Measurements from ENCODE around the gene TRAPPC3L. TPM values are rescaled to one million over a fixed set of nuclear protein-coding genes. Genes with fewer than 3 reads are reported as not detected.

Gene TRAPPC3L
- total RNA-seq, 1 experiment from 2014 or later, result not detected

DNA sequence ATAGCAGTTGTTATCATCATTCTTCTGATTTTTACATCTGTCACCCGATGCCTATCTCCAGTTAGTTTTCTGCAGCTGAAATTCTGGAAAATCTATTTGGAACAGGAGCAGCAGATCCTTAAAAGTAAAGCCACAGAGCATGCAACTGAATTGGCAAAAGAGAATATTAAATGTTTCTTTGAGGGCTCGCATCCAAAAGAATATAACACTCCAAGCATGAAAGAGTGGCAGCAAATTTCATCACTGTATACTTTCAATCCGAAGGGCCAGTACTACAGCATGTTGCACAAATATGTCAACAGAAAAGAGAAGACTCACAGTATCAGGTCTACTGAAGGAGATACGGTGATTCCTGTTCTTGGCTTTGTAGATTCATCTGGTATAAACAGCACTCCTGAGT lies 82.2 kb downstream of the TRAPPC3L start:
- Histone ChIP-seq H3K36me3 (no peaks in the 10 kb centered on the region), H3K9me3 (replicated peaks) (peaks cover 8% of the 10 kb centered on the region), H3K27me3 (replicated peaks) (peaks cover 52% of the 10 kb centered on the region), H3K27ac (no peak overlapping the region), H3K4me1 (replicated peaks) (peaks cover 7% of the 10 kb centered on the region), H3K4me3 (no peak overlapping the region)
- no peak for DNase-seq (ENCODE audit: low read depth in 1 of 2, low spot score in 2 of 2)

DNA sequence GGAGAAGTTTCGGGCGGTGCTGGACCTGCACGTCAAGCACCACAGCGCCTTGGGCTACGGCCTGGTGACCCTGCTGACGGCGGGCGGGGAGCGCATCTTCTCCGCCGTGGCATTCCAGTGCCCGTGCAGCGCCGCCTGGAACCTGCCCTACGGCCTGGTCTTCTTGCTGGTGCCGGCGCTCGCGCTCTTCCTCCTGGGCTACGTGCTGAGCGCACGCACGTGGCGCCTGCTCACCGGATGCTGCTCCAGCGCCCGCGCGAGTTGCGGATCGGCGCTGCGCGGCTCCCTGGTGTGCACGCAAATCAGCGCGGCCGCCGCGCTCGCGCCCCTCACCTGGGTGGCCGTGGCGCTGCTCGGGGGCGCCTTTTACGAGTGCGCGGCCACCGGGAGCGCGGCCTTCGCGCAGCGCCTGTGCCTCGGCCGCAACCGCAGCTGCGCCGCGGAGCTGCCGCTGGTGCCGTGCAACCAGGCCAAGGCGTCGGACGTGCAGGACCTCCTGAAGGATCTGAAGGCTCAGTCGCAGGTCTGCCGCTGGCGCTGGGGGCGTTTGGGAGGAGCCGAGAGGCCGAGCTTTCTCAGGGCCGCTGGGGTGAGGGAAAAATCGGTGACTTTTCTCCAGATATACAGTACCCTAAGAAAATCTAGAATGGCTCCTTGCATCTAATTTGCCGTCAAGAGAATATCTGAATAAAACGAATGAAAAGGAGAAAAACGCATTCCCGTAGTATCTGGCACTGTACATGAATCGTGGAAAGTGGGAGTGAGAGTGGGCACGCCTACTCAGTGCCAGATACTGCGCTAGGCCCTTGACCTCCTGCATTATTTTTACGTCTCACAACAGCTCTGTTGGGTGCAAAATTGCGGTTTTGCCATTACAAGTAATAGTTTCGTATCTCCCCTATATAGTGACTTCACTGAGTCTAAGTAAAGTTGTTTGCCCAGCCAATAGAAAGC lies 83.3 kb downstream of the TRAPPC3L start:
- Histone ChIP-seq H3K9me3 (replicated peaks) (peaks cover 8% of the 10 kb centered on the region), H3K4me1 (replicated peaks) (peaks cover 7% of the 10 kb centered on the region), H3K36me3 (no peaks in the 10 kb centered on the region), H3K27me3 (replicated peaks) (peaks cover 52% of the 10 kb centered on the region), H3K27ac (no peak overlapping the region), H3K4me3 (peak overlapping the region; percentile 18)
- no peak for DNase-seq (ENCODE audit: low read depth in 1 of 2, low spot score in 2 of 2)

- Histone ChIP-seq H3K9me3 (replicated peaks) (peaks cover 8% of the 10 kb centered on the region), H3K27me3 (replicated peaks) (peaks cover 52% of the 10 kb centered on the region), H3K4me1 (replicated peaks) (peaks cover 7% of the 10 kb centered on the region), H3K27ac (no peak within 1 kb of the TSS), H3K36me3 (no peaks in the 10 kb centered on the region), H3K4me3 (peak within 1 kb of the TSS; percentile 18)
- DNase-seq (ENCODE audit: low read depth in 1 of 2, low spot score in 2 of 2), result no peak
Measured at GRCh38 chr6:116461331-116461931, 84.1 kb downstream of the TRAPPC3L start, which contains the start of gene CALHM6. TSS of gene CALHM6 (plus strand) at chr6:116461375. CDS start at chr6:116461930, 555 bp downstream.

GRCh38 chr6:116459927-116460326 lies 85.6 kb downstream of the TRAPPC3L start:
- Histone ChIP-seq H3K4me3 (no peak overlapping the region), H3K4me1 (replicated peaks) (peaks cover 7% of the 10 kb centered on the region), H3K36me3 (no peaks in the 10 kb centered on the region), H3K9me3 (replicated peaks) (peaks cover 8% of the 10 kb centered on the region), H3K27me3 (replicated peaks) (peaks cover 48% of the 10 kb centered on the region), H3K27ac (no peak overlapping the region)
- no peak for DNase-seq (ENCODE audit: low read depth in 1 of 2, low spot score in 2 of 2)

DNA sequence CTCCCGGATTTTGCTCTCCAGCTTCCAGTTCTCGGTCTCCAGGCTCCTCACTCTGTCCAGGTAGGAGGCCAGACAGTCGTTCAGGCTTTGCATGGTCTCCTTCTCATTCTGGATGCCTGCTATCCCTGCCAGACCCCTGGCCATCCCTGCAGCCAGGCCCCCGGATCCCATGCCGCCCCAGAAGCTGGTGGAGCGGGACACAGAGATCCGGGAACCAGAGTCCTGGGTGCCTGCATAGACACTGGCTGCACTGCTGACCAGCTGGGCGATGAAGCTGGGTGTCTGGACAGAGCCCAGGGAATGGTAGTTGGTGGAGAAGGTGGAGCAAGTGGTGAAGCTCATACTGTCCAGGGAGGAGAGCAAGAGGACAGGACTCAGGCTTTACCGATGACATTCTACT lies 87.2 kb downstream of the TRAPPC3L start:
- Histone ChIP-seq H3K27me3 (replicated peaks) (peaks cover 31% of the 10 kb centered on the region), H3K27ac (no peak overlapping the region), H3K4me1 (replicated peaks) (peaks cover 7% of the 10 kb centered on the region), H3K4me3 (no peak overlapping the region), H3K9me3 (replicated peaks) (peaks cover 8% of the 10 kb centered on the region), H3K36me3 (no peaks in the 10 kb centered on the region)
- DNase-seq (ENCODE audit: low read depth in 1 of 2, low spot score in 2 of 2), result no peak

DNA sequence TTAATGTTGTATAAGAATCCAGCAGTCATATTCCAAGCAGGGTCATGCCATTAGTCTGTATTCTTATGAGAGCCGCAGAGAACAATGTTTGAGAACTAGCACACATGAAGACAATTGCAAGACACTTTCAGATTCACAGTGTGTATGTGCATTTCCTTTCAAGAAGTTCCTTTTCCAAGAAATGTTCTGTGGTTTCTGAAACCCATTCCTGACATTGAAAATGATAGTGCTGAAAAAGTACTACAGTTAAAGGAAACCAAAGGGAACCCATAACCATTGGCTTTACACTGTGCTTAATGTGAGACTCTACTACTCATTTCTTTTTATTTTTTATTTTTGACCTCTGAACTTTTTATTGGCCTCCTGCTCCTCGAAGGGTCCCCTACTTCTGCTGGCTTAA lies 88.6 kb downstream of the TRAPPC3L start:
- Histone ChIP-seq H3K9me3 (replicated peaks) (peaks cover under 1% of the 10 kb centered on the region; the same call in 1 of the 2 replicates), H3K4me3 (no peak overlapping the region), H3K4me1 (replicated peaks) (peaks cover 1% of the 10 kb centered on the region), H3K27ac (no peak overlapping the region), H3K27me3 (replicated peaks) (peaks cover 18% of the 10 kb centered on the region), H3K36me3 (no peaks in the 10 kb centered on the region)
- DNase-seq (ENCODE audit: low read depth in 1 of 2, low spot score in 2 of 2), result no peak

DNA sequence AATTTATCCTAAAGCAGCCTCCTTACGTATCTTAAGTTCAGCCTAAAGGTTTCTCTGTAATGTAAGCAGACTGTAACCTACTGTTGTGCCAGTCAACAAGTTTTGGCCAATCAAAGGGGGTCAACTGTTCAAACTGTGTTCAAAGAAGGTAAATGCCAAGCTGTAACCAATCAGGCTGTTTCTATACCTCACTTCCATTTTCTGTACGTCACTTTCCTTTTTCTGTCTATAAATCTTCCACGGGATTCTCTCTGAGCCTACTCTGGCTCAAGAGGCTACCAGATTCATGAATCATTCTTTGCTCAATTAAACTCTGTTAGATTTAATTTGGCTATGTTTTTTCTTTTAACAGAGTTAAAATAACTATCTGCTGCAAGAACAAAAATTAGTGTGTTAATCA lies 89.4 kb downstream of the TRAPPC3L start:
- H3K4me1 ChIP-seq (replicated peaks), result no peaks in the 10 kb centered on the region
- H3K27me3 ChIP-seq (replicated peaks), result peaks cover 12% of the 10 kb centered on the region
- H3K9me3 ChIP-seq (replicated peaks), result no peaks in the 10 kb centered on the region
- no peak overlapping the region for H3K27ac ChIP-seq
- H3K36me3 ChIP-seq, result no peaks in the 10 kb centered on the region
- DNase-seq (ENCODE audit: low read depth in 1 of 2, low spot score in 2 of 2), result no peak
- H3K4me3 ChIP-seq, result no peak overlapping the region

GRCh38 chr6:116452531-116452930 lies 93.0 kb downstream of the TRAPPC3L start:
- Histone ChIP-seq H3K9me3 (replicated peaks) (no peaks in the 10 kb centered on the region), H3K36me3 (no peaks in the 10 kb centered on the region), H3K27me3 (replicated peaks) (no peaks in the 10 kb centered on the region), H3K4me3 (no peak overlapping the region), H3K27ac (no peak overlapping the region), H3K4me1 (replicated peaks) (peaks cover 13% of the 10 kb centered on the region)
- DNase-seq (ENCODE audit: low read depth in 1 of 2, low spot score in 2 of 2), result no peak

DNA sequence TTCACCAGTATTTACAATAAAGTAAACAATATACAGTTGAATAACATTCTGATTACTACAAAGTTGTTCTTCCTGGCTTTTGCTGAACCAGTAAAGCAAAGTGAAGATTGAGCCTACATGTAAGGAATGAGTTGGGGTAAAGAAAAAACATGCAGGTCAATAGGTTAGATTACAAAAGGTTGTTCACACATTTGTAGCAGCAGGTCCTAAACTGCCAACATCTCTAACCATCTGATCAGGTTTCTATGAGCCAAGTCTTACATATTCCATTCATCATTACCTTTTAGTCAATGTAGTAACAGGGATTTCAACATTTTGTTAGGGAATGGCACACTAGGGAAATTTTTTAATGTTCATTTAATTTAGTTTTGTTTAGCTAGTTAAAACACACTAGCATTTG lies 93.6 kb downstream of the TRAPPC3L start:
- Histone ChIP-seq H3K9me3 (replicated peaks) (no peaks in the 10 kb centered on the region), H3K4me3 (no peak overlapping the region), H3K27ac (no peak overlapping the region), H3K27me3 (replicated peaks) (no peaks in the 10 kb centered on the region), H3K36me3 (no peaks in the 10 kb centered on the region), H3K4me1 (replicated peaks) (peaks cover 18% of the 10 kb centered on the region)
- DNase-seq (ENCODE audit: low read depth in 1 of 2, low spot score in 2 of 2), result no peak

GRCh38 chr6:116450769-116451740 lies 94.4 kb downstream of the TRAPPC3L start:
- Histone ChIP-seq H3K4me1 (replicated peaks) (peaks cover 22% of the 10 kb centered on the region), H3K27ac (no peak overlapping the region), H3K4me3 (no peak overlapping the region), H3K27me3 (replicated peaks) (no peaks in the 10 kb centered on the region), H3K9me3 (replicated peaks) (no peaks in the 10 kb centered on the region), H3K36me3 (no peaks in the 10 kb centered on the region)
- DNase-seq (ENCODE audit: low read depth in 1 of 2, low spot score in 2 of 2), result no peak

DNA sequence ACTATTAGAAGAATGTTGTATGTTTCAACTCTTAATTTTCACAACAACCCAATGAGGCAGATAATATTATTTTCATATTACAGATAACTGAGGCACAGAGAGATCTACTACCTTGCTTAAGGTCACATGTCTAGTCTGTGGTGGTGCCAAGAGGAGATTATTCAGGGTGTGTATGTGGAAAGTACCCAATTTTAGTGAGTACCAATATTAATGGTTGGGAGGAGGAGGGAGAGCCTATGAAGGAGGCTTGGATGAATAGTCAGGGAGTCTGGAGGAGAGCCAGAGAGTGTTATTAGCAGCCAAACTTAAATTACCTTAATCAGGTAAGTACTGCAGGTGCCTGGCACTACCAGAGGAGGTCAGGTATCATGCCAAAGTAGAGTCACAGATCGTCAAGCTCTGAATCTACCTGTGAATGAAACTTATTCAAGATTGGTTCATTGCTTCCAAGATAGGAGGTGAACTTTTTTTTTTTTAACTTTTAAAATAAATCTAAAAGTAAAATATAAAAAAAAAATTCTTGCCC lies 95.2 kb downstream of the TRAPPC3L start:
- Histone ChIP-seq H3K36me3 (no peaks in the 10 kb centered on the region), H3K9me3 (replicated peaks) (no peaks in the 10 kb centered on the region), H3K27me3 (replicated peaks) (no peaks in the 10 kb centered on the region), H3K4me1 (replicated peaks) (peaks cover 22% of the 10 kb centered on the region), H3K4me3 (no peak overlapping the region), H3K27ac (no peak overlapping the region)
- no peak for DNase-seq (ENCODE audit: low read depth in 1 of 2, low spot score in 2 of 2)

- Histone ChIP-seq H3K27me3 (replicated peaks) (no peaks in the 10 kb centered on the region), H3K4me3 (no peak overlapping the region), H3K4me1 (replicated peaks) (peaks cover 29% of the 10 kb centered on the region), H3K9me3 (replicated peaks) (no peaks in the 10 kb centered on the region), H3K36me3 (no peaks in the 10 kb centered on the region), H3K27ac (no peak overlapping the region)
- DNase-seq (ENCODE audit: low read depth in 1 of 2, low spot score in 2 of 2), result no peak
Measured at GRCh38 chr6:116449565-116449964, 95.9 kb downstream of the TRAPPC3L start.

- Histone ChIP-seq H3K9me3 (replicated peaks) (no peaks in the 10 kb centered on the region), H3K27ac (peak overlapping the region; percentile 62), H3K4me3 (no peak overlapping the region), H3K27me3 (replicated peaks) (no peaks in the 10 kb centered on the region), H3K4me1 (replicated peaks) (peaks cover 44% of the 10 kb centered on the region), H3K36me3 (no peaks in the 10 kb centered on the region)
- peak; percentile 71 to 82 for DNase-seq (ENCODE audit: low read depth in 1 of 2, low spot score in 2 of 2)
Measured at GRCh38 chr6:116447496-116448011, 97.9 kb downstream of the TRAPPC3L start.

Measured in SJSA1 (cell line).